Activated CD4-positive, CD25-positive, alpha-beta regulatory T cell treated with anti-CD3 and anti-CD28 coated beads, Interleukin-2, amount 50 U/mL, for 16 hours (primary cell): ENCODE data around the gene BICD1.
"Not testable (repeated sequence)": the region's sequence is repeated elsewhere in the genome, so short reads cannot be mapped to it uniquely, and the experiment has no call there.

Source experiments
- DNase-seq: peaks from one replicate; pipeline ENCODE4 v3.0.0-alpha.2; 2020; ENCODE audit warnings: low read depth, low spot score

BICD1 gene

GRCh38 chr12:32191445-32191844 lies 84.8 kb downstream of the BICD1 start:
- DNase-seq: no peak

GRCh38 chr12:32196250-32197198 lies 89.9 kb downstream of the BICD1 start:
- DNase-seq: no peak

GRCh38 chr12:32197421-32197820 lies 90.8 kb downstream of the BICD1 start:
- DNase-seq: no peak

GRCh38 chr12:32198555-32198954 lies 91.9 kb downstream of the BICD1 start:
- DNase-seq: no peak

GRCh38 chr12:32201096-32201495 lies 94.4 kb downstream of the BICD1 start:
- DNase-seq: no peak

- no peak for DNase-seq
Observed at GRCh38 chr12:32201976-32202375, 95.3 kb downstream of the BICD1 start.

GRCh38 chr12:32205731-32206130 lies 99.1 kb downstream of the BICD1 start:
- DNase-seq: no peak

- no peak for DNase-seq
Observed at GRCh38 chr12:32208355-32208754, 101.7 kb downstream of the BICD1 start.

GRCh38 chr12:32211066-32211899 lies 104.6 kb downstream of the BICD1 start:
- no peak for DNase-seq

- DNase-seq: no peak
Observed at GRCh38 chr12:32211900-32212156, 105.2 kb downstream of the BICD1 start.

- no peak for DNase-seq
Observed at GRCh38 chr12:32214723-32215122, 108.1 kb downstream of the BICD1 start.

- no peak for DNase-seq
Observed at GRCh38 chr12:32217354-32218310, 111.0 kb downstream of the BICD1 start.

GRCh38 chr12:32223941-32224340 lies 117.3 kb downstream of the BICD1 start:
- DNase-seq: no peak

GRCh38 chr12:32226768-32227167 lies 120.1 kb downstream of the BICD1 start:
- DNase-seq: no peak

- no peak for DNase-seq
Observed at GRCh38 chr12:32229971-32230612, 123.4 kb downstream of the BICD1 start.

- no peak for DNase-seq
Observed at GRCh38 chr12:32230613-32230993, 124.0 kb downstream of the BICD1 start.

- not testable (repeated sequence) for DNase-seq
Observed at GRCh38 chr12:32231361-32231760, 124.7 kb downstream of the BICD1 start.

GRCh38 chr12:32233568-32233967 lies 126.9 kb downstream of the BICD1 start:
- no peak for DNase-seq

- DNase-seq: no peak
Observed at GRCh38 chr12:32235251-32235650, 128.6 kb downstream of the BICD1 start.

GRCh38 chr12:32240162-32240561 lies 133.5 kb downstream of the BICD1 start:
- DNase-seq: no peak

GRCh38 chr12:32240831-32241230 lies 134.2 kb downstream of the BICD1 start:
- no peak for DNase-seq
